Stimulated activated CD4-positive, alpha-beta T cell treated with anti-CD3 and anti-CD28 coated beads, Interleukin-4, amount 100 ng/mL, for 1 hour (primary cell): ENCODE results near the gene GSE1.

Experiments used
- DNase-seq: peaks from one replicate; pipeline ENCODE4 v3.0.0-alpha.2; 2020

GSE1 gene

GRCh38 chr16:85612801-85613603 lies at the start of gene GSE1:
Gene GSE1, plus strand, starts transcription at chr16:85613322. Its CDS starts 70 bp downstream, at chr16:85613392.
- DNase-seq: peak; percentile 57

GRCh38 chr16:85563515-85564276 lies 49.4 kb upstream of the GSE1 start:
- DNase-seq: no peak

- DNase-seq: peak; percentile 18
Measured at GRCh38 chr16:85564277-85565051, 48.7 kb upstream of the GSE1 start.

GRCh38 chr16:85565340-85565739 lies 47.8 kb upstream of the GSE1 start:
- DNase-seq: no peak

GRCh38 chr16:85565801-85566526 lies 47.2 kb upstream of the GSE1 start:
- no peak for DNase-seq

GRCh38 chr16:85566561-85567100 lies 46.5 kb upstream of the GSE1 start:
- no peak for DNase-seq

GRCh38 chr16:85567101-85567866 lies 45.8 kb upstream of the GSE1 start:
- DNase-seq: no peak

- no peak for DNase-seq
Measured at GRCh38 chr16:85567935-85568334, 45.2 kb upstream of the GSE1 start.

GRCh38 chr16:85568519-85568918 lies 44.6 kb upstream of the GSE1 start:
- no peak for DNase-seq

- DNase-seq: no peak
Measured at GRCh38 chr16:85569039-85569614, 44.0 kb upstream of the GSE1 start.

- no peak for DNase-seq
Measured at GRCh38 chr16:85569615-85570212, 43.4 kb upstream of the GSE1 start.

GRCh38 chr16:85570213-85570734 lies 42.8 kb upstream of the GSE1 start:
- DNase-seq: peak; percentile 10

GRCh38 chr16:85570735-85571562 lies 42.2 kb upstream of the GSE1 start:
- DNase-seq: no peak

- DNase-seq: no peak
Measured at GRCh38 chr16:85571563-85571812, 41.6 kb upstream of the GSE1 start.

- DNase-seq: no peak
Measured at GRCh38 chr16:85571813-85572619, 41.1 kb upstream of the GSE1 start.

- no peak for DNase-seq
Measured at GRCh38 chr16:85573045-85573695, 40.0 kb upstream of the GSE1 start.

- no peak for DNase-seq
Measured at GRCh38 chr16:85573696-85574641, 39.2 kb upstream of the GSE1 start.
